Keratinocyte (primary cell): ENCODE results near the gene RITA1. TPM values are rescaled to one million over a fixed set of nuclear protein-coding genes. Genes with fewer than 3 reads are reported as not detected.

Source experiments
- DNase-seq: peaks from one replicate; pipeline ENCODE4 v3.0.0-alpha.2; 2011; ENCODE audit warnings: low read depth, missing footprints, low spot score
- FAIRE-seq: peaks from 2 replicates; lab custom pipeline; 2011; peaks lifted over from hg19 to GRCh38; lab: Jason Lieb, UNC
- H2AFZ ChIP-seq: 2 replicates; pipeline ENCODE4 v1.6.0; 2012; ENCODE audit warnings: low read length, control low read depth, inconsistent platforms; ENCODE audit not compliant: control insufficient read depth
- H3K27ac ChIP-seq: 2 replicates; pipeline ENCODE4 v1.5.1; 2011; ENCODE audit warnings: low read length; ENCODE audit not compliant: control insufficient read depth, insufficient read depth
- H3K27me3 ChIP-seq: 3 replicates; pipeline ENCODE4 v1.6.0; 2011; ENCODE audit warnings: low read length; ENCODE audit not compliant: control insufficient read depth, insufficient read depth; ENCODE audit errors: extremely low read depth
- H3K36me3 ChIP-seq, 2 experiments: 2 replicates in 1 of 2; 3 replicates in 1 of 2; pipeline ENCODE4 v1.5.1; 2011; ENCODE audit warnings: low read length in 2 of 2, mild to moderate bottlenecking in 1 of 2; ENCODE audit not compliant: control insufficient read depth in 2 of 2, insufficient read depth in 2 of 2; ENCODE audit errors: extremely low read depth in 1 of 2
- H3K4me1 ChIP-seq: 3 replicates; pipeline ENCODE4 v1.5.1; 2011; ENCODE audit warnings: low read length; ENCODE audit not compliant: control insufficient read depth, insufficient read depth; ENCODE audit errors: extremely low read depth
- H3K4me2 ChIP-seq: 3 replicates; pipeline ENCODE4 v1.6.0; 2011; ENCODE audit warnings: low read depth, low read length; ENCODE audit not compliant: control insufficient read depth, insufficient read depth; ENCODE audit errors: extremely low read depth
- H3K4me3 ChIP-seq, 3 experiments: fragments of 200-600 bp in 1 of 3; sonication (generic) in 1 of 3; 2 replicates in 2 of 3; 3 replicates in 1 of 3; pipeline ENCODE4 v1.5.1; 2011 to 2016; ENCODE audit warnings: low read length in 3 of 3, mild to moderate bottlenecking in 3 of 3, control low read depth in 2 of 3, inconsistent platforms in 1 of 3, low read depth in 1 of 3, mixed read lengths in 1 of 3, mixed run types in 1 of 3, moderate library complexity in 1 of 3; ENCODE audit not compliant: control insufficient read depth in 2 of 3, insufficient read depth in 2 of 3; ENCODE audit errors: extremely low read depth in 1 of 3
- H3K79me2 ChIP-seq: 2 replicates; pipeline ENCODE4 v1.6.0; 2012; ENCODE audit warnings: low read length; ENCODE audit not compliant: control insufficient read depth, insufficient read depth
- H3K9ac ChIP-seq: 3 replicates; pipeline ENCODE4 v1.6.0; 2011; ENCODE audit warnings: low read length; ENCODE audit not compliant: control insufficient read depth, insufficient read depth; ENCODE audit errors: extremely low read depth
- H3K9me1 ChIP-seq: 3 replicates; pipeline ENCODE4 v1.6.0; 2011; ENCODE audit warnings: low read length; ENCODE audit not compliant: control insufficient read depth, insufficient read depth; ENCODE audit errors: extremely low read depth
- H3K9me3 ChIP-seq: 2 replicates; pipeline ENCODE4 v1.5.1; 2012; ENCODE audit warnings: low read depth, low read length; ENCODE audit not compliant: control insufficient read depth
- H4K20me1 ChIP-seq: 3 replicates; pipeline ENCODE4 v1.6.0; 2011; ENCODE audit warnings: low read length; ENCODE audit not compliant: control insufficient read depth, insufficient read depth; ENCODE audit errors: extremely low read depth
- EZH2 ChIP-seq: IDR thresholded peaks from one replicate; pipeline ENCODE4 v1.6.1; 2012; ENCODE audit warnings: inconsistent platforms, mild to moderate bottlenecking, low read length, moderate library complexity
- dilution Hi-C: fragments of 300-500 bp; cut with MboI; formaldehyde crosslinking; loops from one replicate; pipeline ENCODE4 v1.7.0; 2020; ENCODE audit warnings: low sequenced_read_pairs; ENCODE audit not compliant: extremely low pct_ligation_motif_present
- polyA plus RNA-seq, 5 experiments: library from polyadenylated mRNA; depleted of rRNA in 3 of 5; stranded (reverse) in 3 of 5; stranded (forward) in 1 of 5; unstranded in 1 of 5; fragments of >200 nt; gene quantifications; 1 replicate in 1 of 5; 2 replicates in 3 of 5; 3 replicates in 1 of 5; pipeline versions ENCODE4 v1.2.1 to v1.2.3, GENCODE V29; 2011 to 2012; ENCODE audit warnings: missing spikeins in 2 of 5, low read depth in 1 of 5, low replicate concordance in 1 of 5
- TF ChIP-seq, protein P1 (sequence below), 3 experiments: IDR thresholded peaks in 1 of 3; conservative IDR thresholded peaks in 1 of 3; optimal IDR thresholded peaks in 1 of 3; 2 replicates in 2 of 3; 3 replicates in 1 of 3; pipeline versions ENCODE3 to v1.5.1; 2011; ENCODE audit warnings: low read length in 3 of 3, mild to moderate bottlenecking in 3 of 3, moderate library complexity in 2 of 3, control low read depth in 1 of 3, inconsistent platforms in 1 of 3; ENCODE audit not compliant: insufficient read depth in 2 of 3; ENCODE audit errors: extremely low read depth in 1 of 3

The RITA1 gene
- polyA plus RNA-seq, 1 donor (not counting 4 experiments of a cell fraction or from before 2014, with no cell fraction given) = 11.8 TPM

DNA sequence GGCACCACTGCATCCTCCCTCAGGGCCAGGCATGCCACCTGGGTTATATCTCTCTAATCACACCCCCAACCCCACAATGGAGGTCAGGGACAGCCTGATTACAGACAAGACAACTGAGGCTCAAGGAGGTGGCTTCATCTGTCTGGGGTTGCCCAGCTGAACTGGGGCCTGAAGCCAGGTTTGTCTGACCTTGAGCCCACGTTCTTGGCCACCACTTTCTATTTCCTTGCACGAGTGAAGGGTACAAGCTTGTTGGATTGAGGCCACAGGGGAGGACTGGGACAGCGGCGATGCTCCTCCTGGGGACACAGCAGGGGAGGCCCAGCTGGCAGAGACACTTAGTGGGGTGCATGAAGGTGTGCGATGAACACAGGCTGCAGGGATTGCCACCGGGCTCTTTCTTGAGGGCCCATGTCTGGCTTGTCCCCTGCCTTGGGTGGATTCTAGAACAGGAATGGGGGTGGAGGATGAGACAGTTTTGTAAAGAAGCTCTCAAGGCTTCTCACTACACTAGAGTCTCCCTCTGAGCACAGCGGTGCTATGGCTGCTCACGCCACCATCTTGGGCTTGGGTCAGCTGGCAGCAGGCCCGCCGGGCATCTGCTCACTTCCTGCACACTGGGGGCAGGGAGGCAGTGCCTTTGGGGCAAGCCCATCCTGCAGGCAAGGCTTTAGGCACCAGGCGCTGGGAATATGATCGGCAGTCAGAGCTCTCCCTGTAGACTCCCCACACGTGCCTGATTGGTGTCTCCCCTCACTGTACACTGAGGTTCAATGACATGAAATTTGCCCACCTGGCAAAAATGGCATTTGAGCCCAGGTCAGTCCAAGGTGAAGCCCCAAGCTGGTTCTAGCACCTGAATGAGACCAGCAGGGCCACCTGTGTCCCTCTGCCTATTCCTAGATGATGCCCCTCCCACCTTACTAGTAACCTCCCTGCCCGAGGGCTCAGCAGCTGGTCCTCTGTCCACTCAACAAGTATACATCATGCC is 16.0 kb downstream of the RITA1 start:
- no peaks in the 10 kb centered on the region for H3K9me1 ChIP-seq
- H3K4me1 ChIP-seq = no peaks in the 10 kb centered on the region
- no peaks in the 10 kb centered on the region for H3K36me3 ChIP-seq
- no peaks in the 10 kb centered on the region for H3K79me2 ChIP-seq
- dilution Hi-C loops = no loop called here
- H3K9ac ChIP-seq = no peak overlapping the region
- DNase-seq (no peak), FAIRE-seq (no peak)
- H4K20me1 ChIP-seq = no peaks in the 10 kb centered on the region
- no peak overlapping the region for H3K27ac ChIP-seq
- no peaks in the 10 kb centered on the region for H3K27me3 ChIP-seq
- no peaks in the 10 kb centered on the region for H3K9me3 ChIP-seq
- no peak overlapping the region for H3K4me3 ChIP-seq
- TF ChIP-seq, protein P1, sequence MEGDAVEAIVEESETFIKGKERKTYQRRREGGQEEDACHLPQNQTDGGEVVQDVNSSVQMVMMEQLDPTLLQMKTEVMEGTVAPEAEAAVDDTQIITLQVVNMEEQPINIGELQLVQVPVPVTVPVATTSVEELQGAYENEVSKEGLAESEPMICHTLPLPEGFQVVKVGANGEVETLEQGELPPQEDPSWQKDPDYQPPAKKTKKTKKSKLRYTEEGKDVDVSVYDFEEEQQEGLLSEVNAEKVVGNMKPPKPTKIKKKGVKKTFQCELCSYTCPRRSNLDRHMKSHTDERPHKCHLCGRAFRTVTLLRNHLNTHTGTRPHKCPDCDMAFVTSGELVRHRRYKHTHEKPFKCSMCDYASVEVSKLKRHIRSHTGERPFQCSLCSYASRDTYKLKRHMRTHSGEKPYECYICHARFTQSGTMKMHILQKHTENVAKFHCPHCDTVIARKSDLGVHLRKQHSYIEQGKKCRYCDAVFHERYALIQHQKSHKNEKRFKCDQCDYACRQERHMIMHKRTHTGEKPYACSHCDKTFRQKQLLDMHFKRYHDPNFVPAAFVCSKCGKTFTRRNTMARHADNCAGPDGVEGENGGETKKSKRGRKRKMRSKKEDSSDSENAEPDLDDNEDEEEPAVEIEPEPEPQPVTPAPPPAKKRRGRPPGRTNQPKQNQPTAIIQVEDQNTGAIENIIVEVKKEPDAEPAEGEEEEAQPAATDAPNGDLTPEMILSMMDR (optimal IDR thresholded peaks at IDR 0.05 in 1 of 3, IDR thresholded peaks at IDR 0.05 in 1 of 3, conservative IDR thresholded peaks at IDR 0.05 in 1 of 3; ENCODE audit: extremely low read depth in 1 of 3, insufficient read depth in 2 of 3, low read length in 3 of 3) = no peak
- TF ChIP-seq EZH2 = no peak
- H2AFZ ChIP-seq = no peak overlapping the region
- H3K4me2 ChIP-seq = no peak overlapping the region

DNA sequence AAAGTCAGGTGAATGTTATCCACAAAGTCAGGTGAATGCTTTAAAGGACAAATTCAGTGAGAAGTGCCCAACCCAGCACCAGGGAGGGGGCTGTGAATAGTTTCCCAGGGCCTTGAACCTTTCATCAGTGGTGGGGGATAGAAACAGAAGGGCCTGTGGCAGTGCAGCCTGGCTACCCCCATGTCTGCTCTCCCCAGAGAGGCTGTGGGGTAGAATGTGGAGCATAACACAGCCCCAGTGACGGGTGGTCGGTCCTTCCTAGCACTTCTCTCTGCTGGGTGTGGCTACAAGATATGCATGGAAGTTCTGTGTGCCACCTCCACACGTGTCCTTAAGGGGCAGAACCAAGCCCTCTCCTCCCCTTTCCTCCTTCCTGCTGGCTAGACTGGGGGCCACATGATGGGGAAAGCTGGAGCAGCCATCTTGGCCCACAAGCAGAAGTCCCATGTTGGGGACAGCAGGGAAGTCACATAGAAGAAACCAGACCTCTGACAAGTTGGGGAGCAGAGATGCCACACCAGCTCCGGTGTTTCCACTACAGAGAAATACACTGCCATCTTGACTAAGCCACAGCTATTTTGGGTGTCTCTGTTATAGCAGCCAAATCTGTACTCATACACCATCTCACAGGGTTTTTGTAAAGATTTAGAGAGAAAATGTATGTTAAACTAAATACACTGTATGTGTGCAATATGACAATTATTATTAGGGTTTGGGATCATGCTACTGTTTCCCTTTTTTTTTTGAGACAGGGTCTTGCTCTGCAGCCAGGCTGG is 17.0 kb downstream of the RITA1 start:
- Histone ChIP-seq H4K20me1 (no peaks in the 10 kb centered on the region), H3K4me3 (no peak overlapping the region), H3K9me3 (no peaks in the 10 kb centered on the region), H3K4me1 (no peaks in the 10 kb centered on the region), H3K4me2 (no peak overlapping the region), H3K9me1 (no peaks in the 10 kb centered on the region), H3K79me2 (no peaks in the 10 kb centered on the region), H3K27ac (no peak overlapping the region), H2AFZ (no peak overlapping the region), H3K36me3 (no peaks in the 10 kb centered on the region), H3K9ac (no peak overlapping the region), H3K27me3 (no peaks in the 10 kb centered on the region)
- FAIRE-seq (no peak), DNase-seq (no peak)
- TF ChIP-seq, protein P1 (optimal IDR thresholded peaks at IDR 0.05 in 1 of 3, IDR thresholded peaks at IDR 0.05 in 1 of 3, conservative IDR thresholded peaks at IDR 0.05 in 1 of 3; ENCODE audit: extremely low read depth in 1 of 3, insufficient read depth in 2 of 3, low read length in 3 of 3) = no peak
- no peak for TF ChIP-seq EZH2
- dilution Hi-C loops = no loop called here
